Measurements from ENCODE around the gene BTRC.

DNA sequence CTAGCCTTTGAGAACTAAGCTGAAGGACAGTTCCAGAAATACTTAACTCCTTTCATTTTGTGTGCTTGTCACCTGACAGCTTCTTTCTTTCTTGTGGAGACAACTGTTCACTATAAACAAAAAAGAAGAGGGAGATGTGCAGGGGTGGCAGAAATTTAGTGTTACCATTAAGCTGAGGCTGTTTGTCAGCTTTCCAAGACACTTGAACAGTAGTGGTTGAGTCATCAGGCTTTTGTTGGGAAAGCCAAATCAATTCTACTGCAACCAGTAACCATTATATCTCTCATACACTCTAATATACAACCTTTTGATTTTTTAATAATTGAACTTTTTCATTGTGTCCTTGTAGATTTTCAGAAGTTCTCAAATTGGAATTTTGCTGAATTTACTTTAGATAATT, 158.8 kb downstream of the BTRC start:
- TF ChIP-seq POLR2A (IDR thresholded peaks at IDR 0.05) (no peak), CTCF (IDR thresholded peaks at IDR 0.05) (no peak)
